Activated T-cell treated with anti-CD3 and anti-CD28 coated beads for 24 hours (primary cell): ENCODE results near the gene KANK2.

ENCODE experiments used
- DNase-seq: peaks from one replicate; pipeline ENCODE4 v3.0.0-alpha.2; 2020; ENCODE audit warnings: low read depth

Gene KANK2

DNA sequence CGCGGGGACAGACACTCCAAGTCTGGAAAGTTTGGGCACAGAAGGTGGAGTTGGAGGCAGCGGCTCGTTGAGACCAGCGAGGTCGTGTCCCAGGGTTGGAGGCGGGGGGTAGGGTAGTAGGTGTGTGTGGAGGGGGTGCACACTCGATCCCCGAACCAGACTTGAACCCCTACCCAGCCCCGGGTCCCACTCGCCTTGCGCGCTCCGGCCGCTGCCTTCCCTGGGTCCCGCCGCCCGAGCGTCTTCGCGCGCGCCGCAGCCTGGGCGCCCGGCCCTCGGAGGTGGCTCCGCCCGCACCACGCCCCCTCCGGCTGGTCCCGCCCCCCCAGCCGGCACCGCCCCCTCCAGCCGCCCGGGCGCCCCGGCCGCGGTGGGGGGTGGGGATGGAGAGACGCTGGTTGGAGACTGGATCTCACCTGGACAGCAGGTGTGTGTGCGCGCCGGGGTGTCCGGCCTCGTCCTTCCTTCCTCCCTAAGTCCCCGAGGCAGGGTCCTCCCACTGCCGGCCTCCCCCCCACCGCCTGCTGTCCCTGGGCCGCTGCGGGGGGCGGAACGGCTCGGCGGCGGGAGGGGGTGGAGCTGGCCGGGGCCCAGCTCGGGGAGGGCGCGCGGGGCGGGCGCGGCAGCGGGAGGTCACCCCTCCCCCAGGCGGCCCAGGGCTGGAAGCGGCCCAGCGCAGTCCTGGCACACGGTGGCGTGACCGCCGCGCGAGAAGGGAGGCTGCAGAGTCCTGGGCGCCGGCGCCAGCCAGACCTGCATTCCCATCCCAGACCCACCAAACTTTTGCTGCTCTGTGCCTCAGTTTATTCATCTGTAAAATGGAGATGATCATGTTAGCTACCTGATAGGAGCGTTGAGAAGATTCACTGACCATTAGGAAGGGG, at the start of gene KANK2:
KANK2 (minus strand) TSS at position 255 of the 884 bp plus-strand sequence. CDS start 3,034 bp downstream, outside the sequence.
- peak; percentile 72 for DNase-seq

GRCh38 chr19:11246941-11247340, 49.6 kb upstream of the KANK2 start:
- DNase-seq, result no peak

GRCh38 chr19:11244846-11245589, 47.7 kb upstream of the KANK2 start:
- DNase-seq, result no peak

DNA sequence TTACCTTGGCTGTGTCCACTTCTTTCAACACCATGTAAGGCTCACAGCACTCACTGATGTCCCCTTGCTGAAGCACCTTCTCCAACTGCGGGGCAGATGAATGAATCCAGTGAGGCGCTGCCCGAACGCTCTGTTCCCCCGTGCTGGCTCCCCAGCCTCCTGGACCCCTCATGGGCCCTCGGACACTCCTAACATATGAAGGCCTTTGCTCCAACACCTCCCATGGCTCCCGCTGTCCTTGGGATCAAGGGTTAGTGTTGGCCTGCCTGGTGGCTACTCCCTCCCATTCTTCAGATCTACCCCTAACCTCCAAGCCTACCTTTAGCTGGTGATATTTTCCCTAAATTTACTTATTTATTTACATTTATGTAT, 46.4 kb upstream of the KANK2 start:
- no peak for DNase-seq

DNA sequence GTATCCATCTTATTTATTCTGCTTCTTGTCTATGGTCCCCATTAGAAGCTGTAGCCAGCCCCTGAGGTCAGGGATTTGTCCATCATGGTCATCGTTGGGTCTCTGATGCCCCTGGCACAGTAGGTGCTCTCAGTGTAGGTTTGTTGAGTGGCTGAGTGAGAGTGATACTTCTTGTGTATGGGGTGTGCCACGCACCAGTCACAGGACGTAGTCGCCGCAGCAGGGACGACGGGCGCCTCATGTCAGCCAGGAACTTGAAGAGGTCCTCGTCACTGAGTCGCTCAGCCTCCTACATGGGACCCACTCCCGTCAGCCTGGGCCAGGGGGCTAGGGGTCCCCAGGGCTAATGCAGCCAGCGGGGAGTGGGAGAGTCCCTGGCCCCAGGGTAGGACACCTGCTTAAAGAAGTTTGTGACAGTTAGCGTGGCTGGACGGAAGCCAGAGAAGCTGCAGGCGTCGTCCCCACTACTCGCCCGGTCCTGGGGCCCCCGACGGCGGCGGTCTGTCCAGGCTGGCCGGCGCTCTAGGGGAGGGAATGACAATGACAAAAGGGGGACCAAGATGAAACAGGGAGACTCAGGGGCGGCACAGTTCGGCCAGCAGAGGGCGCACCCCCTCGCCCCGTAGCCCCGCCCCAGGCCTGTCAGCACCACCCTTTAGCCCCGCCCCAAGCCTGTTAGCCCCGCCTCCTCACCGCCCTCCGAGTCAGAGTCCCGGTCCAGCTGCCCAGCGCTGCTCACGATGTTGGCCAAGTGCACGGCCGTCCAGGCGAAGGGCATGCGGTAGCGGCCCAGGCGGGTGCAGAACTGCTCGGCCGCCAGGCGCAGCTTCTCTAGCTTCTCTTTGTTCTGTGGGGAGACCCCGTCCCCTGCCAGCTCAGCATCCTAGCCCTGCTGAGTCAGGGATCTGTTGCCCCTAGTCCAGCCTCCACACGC, 45.8 kb upstream of the KANK2 start:
- DNase-seq, result peak; percentile 81

- no peak for DNase-seq
Observed at GRCh38 chr19:11242025-11242424, 44.7 kb upstream of the KANK2 start.

GRCh38 chr19:11240008-11240444, 42.7 kb upstream of the KANK2 start:
- no peak for DNase-seq

DNA sequence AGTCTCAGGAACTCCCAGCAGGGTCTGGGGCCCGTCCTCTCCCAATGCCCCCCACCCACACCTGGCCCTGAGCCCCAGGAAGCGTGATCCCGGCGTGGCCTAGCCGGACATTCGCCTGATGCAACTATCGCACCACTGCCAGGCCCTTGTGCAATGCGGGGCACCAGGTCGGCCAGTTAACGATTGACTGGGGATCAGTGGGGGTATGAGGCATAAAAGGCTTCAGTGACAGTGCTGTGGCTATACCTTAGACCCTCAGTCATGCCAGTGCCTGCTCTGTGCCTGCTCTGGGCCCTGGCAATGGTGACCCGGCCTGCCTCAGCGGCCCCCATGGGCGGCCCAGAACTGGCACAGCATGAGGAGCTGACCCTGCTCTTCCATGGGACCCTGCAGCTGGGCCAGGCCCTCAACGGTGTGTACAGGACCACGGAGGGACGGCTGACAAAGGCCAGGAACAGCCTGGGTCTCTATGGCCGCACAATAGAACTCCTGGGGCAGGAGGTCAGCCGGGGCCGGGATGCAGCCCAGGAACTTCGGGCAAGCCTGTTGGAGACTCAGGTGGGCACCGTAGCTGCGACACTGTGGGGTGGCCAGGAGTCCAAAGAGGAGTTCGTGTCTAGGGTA, 42.1 kb upstream of the KANK2 start, which contains the start of gene ANGPTL8:
ANGPTL8 (plus strand) TSS at position 243 of the 624 bp plus-strand sequence; CDS start at position 262, 19 bp downstream.
- no peak for DNase-seq

- DNase-seq, result no peak
Observed at GRCh38 chr19:11238781-11239376, 41.5 kb upstream of the KANK2 start.

- no peak for DNase-seq
Observed at GRCh38 chr19:11238041-11238440, 40.7 kb upstream of the KANK2 start.

DNA sequence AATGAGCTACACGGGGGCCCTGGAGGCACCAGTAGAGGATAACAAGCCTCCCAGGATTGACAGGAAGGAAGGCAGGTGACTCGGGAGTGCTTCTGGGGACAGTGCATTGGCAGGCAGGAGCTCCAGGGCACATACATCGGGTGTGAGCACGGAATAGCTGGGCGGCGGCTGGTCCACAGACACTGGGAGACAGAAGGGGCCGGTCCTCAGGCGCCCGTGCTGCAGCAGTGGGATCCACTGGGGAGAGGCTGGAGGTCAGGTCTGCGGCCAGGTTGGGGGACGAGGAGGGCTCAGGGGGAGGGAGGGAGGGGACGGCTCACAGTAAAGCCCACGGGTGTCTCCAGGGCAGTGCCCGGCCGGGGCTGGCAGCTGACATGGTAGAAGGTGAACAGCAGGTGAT, 40.0 kb upstream of the KANK2 start:
- no peak for DNase-seq

- DNase-seq, result no peak
Observed at GRCh38 chr19:11236324-11237301, 39.3 kb upstream of the KANK2 start.

- no peak for DNase-seq
Observed at GRCh38 chr19:11234486-11235075, 37.2 kb upstream of the KANK2 start.

DNA sequence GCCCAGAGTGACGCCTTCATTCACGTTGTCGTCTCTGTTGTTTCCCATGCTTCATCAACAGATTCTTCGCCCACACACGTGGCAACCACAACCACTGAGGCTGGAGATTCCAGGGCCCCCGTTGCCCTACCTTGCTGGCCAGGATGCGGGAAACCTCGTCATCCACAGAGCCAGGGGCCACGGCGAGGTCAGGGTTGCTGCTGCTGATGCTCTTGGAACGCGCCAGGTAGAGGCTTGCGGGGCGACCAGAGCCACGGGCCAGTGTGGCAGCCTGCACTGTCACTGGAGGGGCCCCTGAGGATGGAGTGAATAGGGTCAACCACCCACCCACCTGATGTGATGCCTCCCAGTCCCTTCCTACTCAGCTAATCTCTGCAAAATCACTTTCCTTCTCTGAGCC, 35.7 kb upstream of the KANK2 start:
- no peak for DNase-seq

DNA sequence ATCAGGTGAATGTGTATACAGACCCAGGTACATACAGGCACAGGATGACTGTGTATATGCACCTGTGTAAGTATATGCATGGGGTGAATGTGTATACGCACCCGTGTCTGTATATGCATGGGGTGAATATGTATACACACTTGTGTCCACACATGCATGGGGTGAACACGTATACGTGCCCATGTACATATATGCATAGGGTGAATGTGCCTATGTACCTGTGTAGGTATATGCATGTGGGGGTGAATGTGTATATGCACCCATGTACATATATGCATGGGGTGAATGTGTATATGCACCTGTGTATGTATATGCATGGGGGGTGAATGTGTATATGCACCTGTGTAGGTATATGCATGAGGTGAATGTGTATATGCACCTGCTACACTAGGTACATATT, 35.2 kb upstream of the KANK2 start:
- DNase-seq, result no peak

DNA sequence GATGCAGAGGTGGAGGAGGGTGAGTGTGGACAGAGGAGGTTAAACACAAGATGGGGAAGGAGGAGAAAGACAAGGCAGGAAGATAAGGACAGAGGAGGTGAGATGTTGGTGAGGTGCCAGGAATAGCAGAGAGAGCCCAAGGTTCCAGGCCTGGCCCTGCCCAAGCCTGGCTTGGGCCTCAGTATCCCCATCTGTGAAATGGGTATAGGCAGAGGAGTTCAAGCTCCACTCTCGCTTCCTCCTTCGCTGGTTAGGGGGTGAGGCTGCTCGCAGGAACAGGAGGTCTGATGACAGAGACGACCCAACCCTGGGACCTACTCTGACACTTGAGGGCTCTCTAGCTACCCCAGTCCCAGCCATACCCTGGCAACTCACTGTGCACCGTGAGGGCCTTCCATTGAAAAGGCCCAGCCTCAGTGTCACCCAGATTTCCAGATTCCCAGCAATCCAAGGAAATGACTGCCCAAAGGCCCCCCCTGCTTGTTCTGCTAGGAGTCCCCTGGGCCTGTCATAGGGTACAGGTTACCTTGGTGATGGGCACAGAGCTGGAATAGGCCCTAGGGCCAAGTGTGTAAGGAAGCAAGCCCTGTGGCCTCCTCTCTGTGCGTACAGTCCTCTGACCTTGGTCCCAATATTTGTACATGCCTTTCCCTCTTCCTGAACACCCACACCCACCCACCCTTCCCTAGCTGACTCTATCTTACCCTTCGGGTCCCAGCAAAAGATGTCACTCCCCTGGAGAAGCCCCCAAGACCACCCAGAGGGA, 33.5 kb upstream of the KANK2 start:
- DNase-seq, result no peak

- no peak for DNase-seq
Observed at GRCh38 chr19:11227195-11227886, 30.0 kb upstream of the KANK2 start.

GRCh38 chr19:11226716-11227166, 29.4 kb upstream of the KANK2 start:
- DNase-seq, result no peak
